Measurements from ENCODE around the gene MAML3. TPM values are rescaled to one million over a fixed set of nuclear protein-coding genes. Genes with fewer than 3 reads are reported as not detected.

Gene MAML3
- total and polyA plus RNA-seq, 8 donors, result 5.8 to 18.7 (median 16.7) TPM

DNA sequence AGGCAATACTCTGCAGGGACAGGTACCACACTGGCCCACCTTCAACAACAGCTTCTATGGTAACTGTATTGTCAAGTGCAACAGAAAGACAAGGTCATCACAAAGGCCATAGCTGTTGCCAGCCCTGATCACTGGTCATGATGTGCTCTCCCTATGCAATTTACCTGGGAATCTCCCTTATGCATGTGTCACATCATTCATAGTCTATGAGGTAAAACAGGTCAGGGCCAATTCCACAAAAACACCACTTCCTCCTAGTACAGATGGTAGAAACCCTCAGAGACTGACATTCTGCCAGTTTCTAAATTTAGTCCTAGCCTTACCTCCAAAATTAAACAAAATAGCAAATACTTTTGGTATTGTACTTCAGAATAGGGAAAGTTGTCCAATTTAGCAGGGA lies 355.5 kb downstream of the MAML3 start:
- no peak overlapping the region for H3K4me3 ChIP-seq
- ATAC-seq, result peak; percentile 53
- peaks cover 0 to 8% of the 10 kb centered on the region in 2 donors for H3K4me1 ChIP-seq
- no peaks in the 10 kb centered on the region for H3K27me3 ChIP-seq
- H3K36me3 ChIP-seq, result no peaks in the 10 kb centered on the region
- no peaks in the 10 kb centered on the region for H3K9me3 ChIP-seq
- TF ChIP-seq, protein P1, sequence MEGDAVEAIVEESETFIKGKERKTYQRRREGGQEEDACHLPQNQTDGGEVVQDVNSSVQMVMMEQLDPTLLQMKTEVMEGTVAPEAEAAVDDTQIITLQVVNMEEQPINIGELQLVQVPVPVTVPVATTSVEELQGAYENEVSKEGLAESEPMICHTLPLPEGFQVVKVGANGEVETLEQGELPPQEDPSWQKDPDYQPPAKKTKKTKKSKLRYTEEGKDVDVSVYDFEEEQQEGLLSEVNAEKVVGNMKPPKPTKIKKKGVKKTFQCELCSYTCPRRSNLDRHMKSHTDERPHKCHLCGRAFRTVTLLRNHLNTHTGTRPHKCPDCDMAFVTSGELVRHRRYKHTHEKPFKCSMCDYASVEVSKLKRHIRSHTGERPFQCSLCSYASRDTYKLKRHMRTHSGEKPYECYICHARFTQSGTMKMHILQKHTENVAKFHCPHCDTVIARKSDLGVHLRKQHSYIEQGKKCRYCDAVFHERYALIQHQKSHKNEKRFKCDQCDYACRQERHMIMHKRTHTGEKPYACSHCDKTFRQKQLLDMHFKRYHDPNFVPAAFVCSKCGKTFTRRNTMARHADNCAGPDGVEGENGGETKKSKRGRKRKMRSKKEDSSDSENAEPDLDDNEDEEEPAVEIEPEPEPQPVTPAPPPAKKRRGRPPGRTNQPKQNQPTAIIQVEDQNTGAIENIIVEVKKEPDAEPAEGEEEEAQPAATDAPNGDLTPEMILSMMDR (IDR thresholded peaks at IDR 0.05), result no peak
- DNase-seq, result no peak
- intact Hi-C loops (cut with DNase I), result no loop called here
- no peak overlapping the region for H3K27ac ChIP-seq

GRCh38 chr4:139797287-139797686 lies 356.7 kb downstream of the MAML3 start:
- H3K4me1 ChIP-seq, result peaks cover 0 to 8% of the 10 kb centered on the region in 2 donors
- no peaks in the 10 kb centered on the region for H3K9me3 ChIP-seq
- intact Hi-C loops (cut with DNase I), result no loop called here
- no peaks in the 10 kb centered on the region for H3K36me3 ChIP-seq
- H3K27ac ChIP-seq, result no peak overlapping the region
- H3K27me3 ChIP-seq, result no peaks in the 10 kb centered on the region
- TF ChIP-seq, protein P1 (IDR thresholded peaks at IDR 0.05), result no peak
- ATAC-seq, result no peak
- DNase-seq, result no peak
- no peak overlapping the region for H3K4me3 ChIP-seq

- intact Hi-C loops (cut with DNase I), result no loop called here
- Histone ChIP-seq H3K9me3 (no peaks in the 10 kb centered on the region), H3K27me3 (no peaks in the 10 kb centered on the region), H3K4me1 (peaks cover 0 to 12% of the 10 kb centered on the region in 2 donors), H3K4me3 (no peak overlapping the region), H3K36me3 (no peaks in the 10 kb centered on the region), H3K27ac (no peak overlapping the region)
- no peak for DNase-seq
- TF ChIP-seq, protein P1 (IDR thresholded peaks at IDR 0.05), result no peak
- no peak for ATAC-seq
Measured at GRCh38 chr4:139795527-139796314, 358.3 kb downstream of the MAML3 start.

GRCh38 chr4:139794158-139794954 lies 359.6 kb downstream of the MAML3 start:
- TF ChIP-seq, protein P1 (IDR thresholded peaks at IDR 0.05), result no peak
- Histone ChIP-seq H3K9me3 (no peaks in the 10 kb centered on the region), H3K27ac (no peak overlapping the region), H3K4me3 (no peak overlapping the region), H3K27me3 (no peaks in the 10 kb centered on the region), H3K36me3 (no peaks in the 10 kb centered on the region), H3K4me1 (peaks cover 0 to 6% of the 10 kb centered on the region in 2 donors)
- no peak for DNase-seq
- no peak for ATAC-seq
- intact Hi-C loops (cut with DNase I), result no loop called here

GRCh38 chr4:139791681-139792080 lies 362.3 kb downstream of the MAML3 start:
- peak overlapping the region in 1 of 2 donors; percentile 37 for H3K27ac ChIP-seq
- H3K36me3 ChIP-seq, result no peaks in the 10 kb centered on the region
- H3K9me3 ChIP-seq, result no peaks in the 10 kb centered on the region
- H3K27me3 ChIP-seq, result no peaks in the 10 kb centered on the region
- peaks cover 0 to 12% of the 10 kb centered on the region in 2 donors for H3K4me1 ChIP-seq
- H3K4me3 ChIP-seq, result no peak overlapping the region
- no peak for ATAC-seq
- DNase-seq, result no peak
- TF ChIP-seq, protein P1 (IDR thresholded peaks at IDR 0.05), result no peak
- intact Hi-C loops (cut with DNase I), result no loop called here
